Stomach (tissue), 9 donors: ENCODE data around the gene PKIG. TPM values are rescaled to one million over a fixed set of nuclear protein-coding genes. Genes with fewer than 3 reads are reported as not detected.

ENCODE experiments used
- DNase-seq, 2 donors: peaks; one replicate each; pipeline versions ENCODE4 v3.0.0 to v3.0.0-alpha.2; 2013 to 2019
- H3K27ac ChIP-seq, 5 donors: fragments of 200-600 bp in 4 of 5; sonication (generic) in 4 of 5; one replicate each; pipeline ENCODE4 v1.5.1; 2013 to 2019; ENCODE audit warnings: mild to moderate bottlenecking in 1 of 5, moderate library complexity in 1 of 5
- H3K27me3 ChIP-seq, 3 donors: fragments of 200-600 bp; sonication (generic); one replicate each; pipeline ENCODE4 v1.5.1; 2017 to 2019; ENCODE audit warnings: mixed run types in 1 of 3
- H3K36me3 ChIP-seq, 4 donors: fragments of 200-600 bp; sonication (generic); 1 replicate in 3 of 4; 2 replicates in 1 of 4; pipeline ENCODE4 v1.5.1; 2016 to 2019
- H3K4me1 ChIP-seq, 4 donors: fragments of 200-600 bp; sonication (generic); one replicate each; pipeline ENCODE4 v1.5.1; 2016 to 2019
- H3K4me3 ChIP-seq, 4 donors: fragments of 200-600 bp; sonication (generic) in 3 of 4; one replicate each; pipeline ENCODE4 v1.5.1; 2016 to 2019; ENCODE audit warnings: mild to moderate bottlenecking in 1 of 4
- H3K9me3 ChIP-seq, 4 donors: fragments of 200-600 bp; sonication (generic); one replicate each; pipeline ENCODE4 v1.5.1; 2016 to 2019
- CTCF ChIP-seq, 7 experiments: fragments of 450-650 bp in 4 of 7; fragments of 200-600 bp in 3 of 7; sonication (generic) in 3 of 7; IDR thresholded peaks; one replicate each; pipeline ENCODE4 v1.5.1; 2016 to 2019; ENCODE audit warnings: antibody characterized with exemption in 7 of 7, control low read depth in 2 of 7, mild to moderate bottlenecking in 1 of 7
- EP300 ChIP-seq: sonication (generic); formaldehyde crosslinking; IDR thresholded peaks from one replicate; pipeline ENCODE4 v1.6.1; 2017; ENCODE audit warnings: antibody characterized with exemption
- POLR2A ChIP-seq, 4 donors: fragments of 450-650 bp; IDR thresholded peaks; one replicate each; pipeline ENCODE4 v1.6.1; 2016; ENCODE audit warnings: antibody characterized with exemption in 4 of 4, control low read depth in 2 of 4, mild to moderate bottlenecking in 1 of 4, moderate library complexity in 1 of 4
- POLR2AphosphoS5 ChIP-seq, 3 donors: sonication (generic); formaldehyde crosslinking; IDR thresholded peaks; one replicate each; pipeline ENCODE4 v1.6.1; 2016; ENCODE audit warnings: antibody characterized with exemption in 3 of 3
- WGBS, 5 donors: extraction: QIAGEN DNeasy Blood & Tissue Kit in 3 of 5; methylation state at CpG; one replicate each; pipeline versions ENCODE4 v1.1.5 to v1.1.7; 2013 to 2018; 5-methylcytosine and 5-hydroxymethylcytosine counted together
- intact Hi-C: fragments of 100-400 bp; cut with DNase I; formaldehyde crosslinking; loops from one replicate; pipeline ENCODE4 v1.15.1; 2023; ENCODE audit warnings: low total_unique reads
- polyA plus RNA-seq, 3 donors: library from polyadenylated mRNA; stranded (reverse); fragments of 200-250 nt; gene quantifications; one replicate each; pipeline ENCODE4 v1.2.3, GENCODE V29; 2013
- total RNA-seq, 5 donors: library from RNA; depleted of rRNA; stranded (reverse); fragments of >200 nt; gene quantifications; one replicate each; pipeline versions ENCODE4 v1.1.0 to v1.2.3, GENCODE V29; 2014 to 2016
- donor health status: healthy with polysubstance abuse.
- donor health status: Bipolar disorder and iron deficiency.
- donor health status: healthy.

The PKIG gene
- total and polyA plus RNA-seq, 8 donors, result 17.4 to 124 (median 56.4) TPM

GRCh38 chr20:44536175-44536574 is 46.2 kb upstream of the PKIG start:
- 81 to 93% (median 86%) methylated on average over 3 of the region's 3 CpGs for WGBS, 5 donors
- intact Hi-C loops, result no loop called here
- Histone ChIP-seq H3K4me1 (peaks cover 8 to 51% (median 29%) of the 10 kb centered on the region in 4 donors), H3K27ac (peak overlapping the region in 1 of 5 donors; percentile 43), H3K36me3 (no peaks in the 10 kb centered on the region), H3K4me3 (no peak overlapping the region), H3K9me3 (no peaks in the 10 kb centered on the region), H3K27me3 (no peaks in the 10 kb centered on the region)
- no peak for DNase-seq
- TF ChIP-seq CTCF (IDR thresholded peaks at IDR 0.05) (no peak), EP300 (no peak), POLR2A (IDR thresholded peaks at IDR 0.05) (no peak), POLR2AphosphoS5 (IDR thresholded peaks at IDR 0.05) (no peak)

GRCh38 chr20:44537993-44538392 is 44.4 kb upstream of the PKIG start:
- Histone ChIP-seq H3K36me3 (no peaks in the 10 kb centered on the region), H3K27me3 (no peaks in the 10 kb centered on the region), H3K4me3 (no peak overlapping the region), H3K9me3 (no peaks in the 10 kb centered on the region), H3K27ac (peak overlapping the region in 1 of 5 donors; percentile 49), H3K4me1 (peaks cover 0 to 50% (median 27%) of the 10 kb centered on the region in 4 donors)
- 50 to 82% (median 75%) methylated on average over 1 of the region's 1 CpG for WGBS, 5 donors
- no peak for DNase-seq
- TF ChIP-seq CTCF (IDR thresholded peaks at IDR 0.05) (peak in 1 of 7 experiments; percentile 9), EP300 (no peak)
- intact Hi-C loops, result no loop called here

DNA sequence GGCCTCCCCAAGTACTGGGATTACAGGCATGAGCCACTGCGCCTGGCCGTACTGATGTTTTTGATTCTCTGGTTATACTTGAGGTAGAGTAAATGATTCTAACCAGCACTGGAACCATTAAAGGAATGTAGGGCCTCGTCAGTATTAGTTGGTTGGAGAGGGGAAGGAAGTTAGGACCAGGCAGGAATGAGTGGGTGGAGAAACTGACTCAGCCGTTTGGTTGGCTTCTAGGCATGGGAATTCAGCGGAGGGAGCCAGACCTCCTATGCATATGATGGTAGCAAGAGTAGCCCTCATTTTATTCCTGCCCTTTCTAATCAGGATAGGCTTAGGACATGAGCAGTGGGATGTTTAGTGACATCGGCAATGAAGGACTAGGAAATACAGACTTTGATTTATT is 41.5 kb upstream of the PKIG start:
- Histone ChIP-seq H3K4me3 (no peak overlapping the region), H3K27me3 (no peaks in the 10 kb centered on the region), H3K27ac (peak overlapping the region in 3 of 5 donors; percentile 43 to 72 (median 54)), H3K4me1 (peaks cover 0 to 45% (median 23%) of the 10 kb centered on the region in 4 donors), H3K36me3 (no peaks in the 10 kb centered on the region), H3K9me3 (no peaks in the 10 kb centered on the region)
- WGBS, 5 donors, result 59 to 81% (median 77%) methylated on average over 6 of the region's 6 CpGs
- no peak for DNase-seq
- no peak for TF ChIP-seq POLR2A (IDR thresholded peaks at IDR 0.05)
- no peak for TF ChIP-seq CTCF (IDR thresholded peaks at IDR 0.05)
- TF ChIP-seq POLR2AphosphoS5 (IDR thresholded peaks at IDR 0.05), result no peak
- no peak for TF ChIP-seq EP300
- intact Hi-C loops, result loop anchor here (10.0 kb wide), 1 partner anchor 54 kb away; no protein-coding TSS in a partner anchor

- TF ChIP-seq EP300 (no peak), CTCF (IDR thresholded peaks at IDR 0.05) (no peak), POLR2A (IDR thresholded peaks at IDR 0.05) (no peak), POLR2AphosphoS5 (IDR thresholded peaks at IDR 0.05) (no peak)
- Histone ChIP-seq H3K27me3 (no peaks in the 10 kb centered on the region), H3K36me3 (no peaks in the 10 kb centered on the region), H3K27ac (peak overlapping the region; percentile 36 to 72 (median 43)), H3K4me3 (no peak overlapping the region), H3K4me1 (peaks cover 0 to 45% (median 19%) of the 10 kb centered on the region in 4 donors), H3K9me3 (no peaks in the 10 kb centered on the region)
- DNase-seq, result no peak
- intact Hi-C loops, result loop anchor here (10.0 kb wide), 1 partner anchor 53 kb away; no protein-coding TSS in a partner anchor
- WGBS, 5 donors, result 42 to 57% (median 52%) methylated on average over 4 of the region's 4 CpGs
Observed at GRCh38 chr20:44541992-44542391, 40.4 kb upstream of the PKIG start.
